GM12891 (cell line): ENCODE results near the gene POLD3.
"Not testable (repeated sequence)": the region's sequence is repeated elsewhere in the genome, so short reads cannot be mapped to it uniquely, and the experiment has no call there.

Experiments used
- DNase-seq: peaks from one replicate; pipeline ENCODE4 v3.0.0; 2011; ENCODE audit warnings: low spot score; ENCODE audit not compliant: insufficient read length
- FAIRE-seq: peaks from 2 replicates; lab custom pipeline; 2011; peaks lifted over from hg19 to GRCh38; lab: Jason Lieb, UNC
- PAX5 ChIP-seq: IDR thresholded peaks from 2 replicates; pipeline ENCODE4 v1.6.1; 2011; ENCODE audit warnings: low read length, moderate library complexity, mild to moderate bottlenecking; ENCODE audit not compliant: insufficient read depth, severe bottlenecking
- POLR2A ChIP-seq: IDR thresholded peaks from 2 replicates; pipeline ENCODE4 v1.6.1; 2011; ENCODE audit warnings: low read depth, low read length, control low read depth
- POLR2AphosphoS5 ChIP-seq: IDR thresholded peaks from 2 replicates; pipeline ENCODE4 v1.6.1; 2011; ENCODE audit warnings: low read depth, low read length, control low read depth
- POU2F2 ChIP-seq: IDR thresholded peaks from 2 replicates; pipeline ENCODE4 v1.6.1; 2011; ENCODE audit warnings: low read depth, mild to moderate bottlenecking, control low read depth, low read length, moderate library complexity
- SPI1 ChIP-seq: IDR thresholded peaks from 2 replicates; pipeline ENCODE4 v1.6.1; 2011; ENCODE audit warnings: low read depth, low read length, control low read depth
- TAF1 ChIP-seq: IDR thresholded peaks from 2 replicates; pipeline ENCODE4 v1.6.1; 2011; ENCODE audit warnings: low read depth, low read length, control low read depth

POLD3 gene

DNA sequence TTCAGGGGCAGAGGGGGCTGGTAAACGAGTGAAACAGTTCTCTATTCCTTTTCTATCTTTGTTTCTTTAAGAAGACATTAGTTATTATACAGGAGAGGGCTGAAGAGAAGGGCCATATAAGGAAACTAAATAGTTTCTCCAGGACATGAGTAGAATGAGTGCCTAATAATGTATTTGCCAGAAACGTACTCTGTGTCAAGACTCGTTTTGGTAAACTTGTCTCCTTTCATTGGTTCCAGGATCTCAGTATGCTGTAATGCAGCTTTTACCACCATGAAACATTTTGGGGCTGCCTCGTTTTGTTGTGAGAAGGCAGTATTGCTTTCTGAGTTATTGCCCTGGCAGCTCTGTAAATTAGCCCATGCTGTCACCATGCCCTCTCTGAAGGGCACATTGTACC lies 51.7 kb downstream of the POLD3 start:
- DNase-seq (no peak), FAIRE-seq (no peak)
- TF ChIP-seq SPI1 = no peak
- TF ChIP-seq TAF1 = no peak
- no peak for TF ChIP-seq POLR2AphosphoS5
- TF ChIP-seq POU2F2 = no peak
- TF ChIP-seq POLR2A = no peak
- TF ChIP-seq PAX5 = no peak

DNA sequence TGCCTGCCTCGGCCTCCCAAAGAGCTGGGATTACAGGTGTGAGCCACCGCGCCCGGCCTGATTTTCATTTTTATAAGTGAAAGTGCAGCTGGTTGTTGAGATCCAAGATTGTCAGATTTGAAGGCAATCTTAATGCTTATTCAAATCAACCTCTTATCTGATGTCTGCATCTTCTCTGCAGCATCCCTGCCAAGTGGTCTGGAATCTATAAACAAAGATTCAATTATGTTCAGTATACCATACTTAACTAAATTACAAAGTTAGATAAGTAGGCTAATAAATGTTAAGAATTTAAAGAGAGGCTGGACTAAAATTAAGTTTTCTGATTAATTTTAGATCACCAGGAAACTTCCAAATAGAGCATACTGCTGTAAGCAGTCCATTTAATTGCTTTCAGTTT lies 53.8 kb downstream of the POLD3 start:
- DNase-seq (no peak), FAIRE-seq (no peak)
- no peak for TF ChIP-seq POU2F2
- TF ChIP-seq POLR2A = no peak
- TF ChIP-seq POLR2AphosphoS5 = no peak
- no peak for TF ChIP-seq SPI1
- no peak for TF ChIP-seq TAF1
- no peak for TF ChIP-seq PAX5

DNA sequence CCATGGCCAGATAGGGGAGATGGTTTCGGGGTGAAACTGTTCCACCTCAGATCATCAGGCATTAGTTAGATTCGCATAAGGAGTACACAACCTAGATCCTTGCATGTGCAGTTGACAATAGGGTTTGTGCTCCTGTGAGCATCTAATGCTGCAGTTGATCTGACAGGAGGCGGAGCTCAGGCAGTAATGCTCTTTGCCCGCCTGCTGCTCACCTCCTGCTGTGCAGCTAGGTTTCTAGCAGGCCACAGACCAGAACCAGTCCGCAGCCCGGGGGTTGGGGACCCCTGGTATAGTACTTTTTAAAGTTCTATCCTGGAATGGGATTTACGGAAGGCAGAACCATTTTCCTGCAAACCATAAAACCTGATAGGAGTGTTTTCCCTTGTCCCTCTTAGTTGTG lies 54.6 kb downstream of the POLD3 start:
- FAIRE-seq = no peak
- DNase-seq = no peak
- TF ChIP-seq PAX5 = no peak
- TF ChIP-seq POLR2AphosphoS5 = no peak
- no peak for TF ChIP-seq SPI1
- no peak for TF ChIP-seq TAF1
- no peak for TF ChIP-seq POU2F2

DNA sequence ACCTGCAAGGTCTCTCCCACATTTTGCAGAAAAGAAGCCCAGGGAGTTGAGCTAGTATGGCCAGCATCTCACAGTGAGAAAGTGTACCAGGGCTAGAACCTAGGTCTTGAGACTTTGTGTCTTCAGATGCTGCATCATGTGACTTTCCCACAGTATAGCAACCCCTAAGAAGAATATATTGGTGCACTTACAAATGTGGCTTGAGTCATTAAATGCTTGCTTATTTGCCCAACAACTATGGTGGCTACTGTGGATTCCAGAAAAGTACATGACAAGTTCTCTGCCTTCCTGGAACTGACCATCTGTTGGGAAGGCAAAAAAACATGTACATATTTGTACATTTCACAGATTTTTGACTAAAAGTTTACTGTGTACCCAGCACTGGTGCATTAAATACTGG lies 55.0 kb downstream of the POLD3 start:
- no peak for FAIRE-seq
- DNase-seq = no peak
- TF ChIP-seq POLR2A = no peak
- no peak for TF ChIP-seq SPI1
- no peak for TF ChIP-seq TAF1
- no peak for TF ChIP-seq POU2F2
- no peak for TF ChIP-seq PAX5
- no peak for TF ChIP-seq POLR2AphosphoS5

DNA sequence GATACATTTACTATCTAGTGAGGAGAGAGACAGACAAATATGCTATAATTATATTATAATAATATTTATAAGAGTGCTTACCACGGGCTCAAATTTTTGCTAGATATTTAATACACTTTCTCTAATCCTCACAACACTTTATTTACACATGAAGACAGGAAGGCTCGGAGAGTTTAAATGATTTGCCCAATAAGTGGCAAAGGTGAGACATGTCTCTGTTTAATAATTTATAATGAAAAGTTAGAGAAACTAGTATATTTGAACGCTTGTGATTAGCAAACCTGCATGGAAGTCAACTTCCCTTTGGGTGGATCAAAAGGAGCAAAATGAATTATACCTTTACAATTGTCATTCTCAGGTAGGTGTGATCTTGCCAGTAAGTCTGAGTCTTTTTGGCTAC lies 55.4 kb downstream of the POLD3 start:
- no peak for FAIRE-seq
- no peak for DNase-seq
- TF ChIP-seq PAX5 (no peak), SPI1 (no peak), POLR2AphosphoS5 (no peak), TAF1 (no peak), POU2F2 (no peak), POLR2A (no peak)

DNA sequence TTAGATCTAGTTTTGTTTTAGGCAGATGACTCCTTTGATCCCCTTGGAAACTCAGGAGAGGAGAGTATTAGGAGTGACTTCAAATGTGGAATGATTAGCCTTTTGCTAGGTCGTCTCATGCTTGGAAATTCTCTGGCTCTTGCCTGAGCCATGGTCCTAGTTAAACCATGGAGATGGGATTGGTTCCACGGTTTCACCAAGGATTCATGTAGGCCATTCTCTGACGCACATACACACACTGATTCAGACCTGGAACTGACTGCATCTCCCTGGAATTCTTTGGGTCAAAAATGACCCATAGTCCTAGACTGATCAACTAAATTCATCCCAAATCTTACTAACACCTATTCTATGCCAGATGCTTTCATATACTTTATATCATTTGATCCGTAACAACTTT lies 56.5 kb downstream of the POLD3 start:
- no peak for TF ChIP-seq TAF1
- no peak for TF ChIP-seq POLR2AphosphoS5
- no peak for TF ChIP-seq PAX5
- DNase-seq = no peak
- FAIRE-seq = no peak

DNA sequence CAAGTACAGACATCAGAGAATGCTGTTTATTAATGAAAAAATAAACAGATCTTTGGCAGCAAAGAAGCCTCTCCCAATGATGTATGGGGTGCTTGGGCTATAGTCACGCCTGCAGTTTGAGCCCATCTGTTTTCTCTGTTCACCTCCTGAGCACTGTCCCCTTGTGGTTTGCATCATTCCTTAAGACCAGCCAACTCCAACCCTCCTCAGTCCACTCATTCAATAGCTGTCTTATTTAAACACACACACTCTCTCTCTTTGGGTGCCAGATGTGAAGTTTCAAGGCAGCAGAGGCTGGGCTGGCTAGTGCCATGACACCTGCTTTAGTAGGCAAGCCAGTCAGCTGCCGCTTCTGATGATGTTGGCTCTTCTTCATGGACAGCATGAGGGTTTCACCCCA lies 58.1 kb downstream of the POLD3 start:
- FAIRE-seq (no peak), DNase-seq (no peak)
- no peak for TF ChIP-seq POU2F2
- no peak for TF ChIP-seq PAX5
- TF ChIP-seq POLR2A = no peak
- no peak for TF ChIP-seq SPI1
- TF ChIP-seq POLR2AphosphoS5 = no peak
- no peak for TF ChIP-seq TAF1

DNA sequence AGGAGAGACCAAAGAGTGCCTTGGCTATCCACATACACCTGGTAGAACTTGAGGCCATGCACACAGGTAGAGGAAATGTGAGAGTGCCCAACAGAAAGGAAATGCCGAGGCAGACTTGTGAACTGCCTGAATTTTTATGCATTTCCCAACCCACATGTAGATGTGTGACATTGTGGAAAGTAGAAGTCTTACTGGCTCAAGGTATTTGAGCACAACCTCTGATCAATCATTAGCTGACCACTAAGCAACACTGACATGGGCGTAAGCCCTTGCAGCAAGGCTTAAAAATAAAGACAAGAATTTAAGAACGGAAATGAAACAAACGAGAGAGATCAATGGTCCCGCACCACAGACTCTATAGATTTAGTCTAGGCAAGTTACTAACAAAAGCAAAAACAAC lies 62.6 kb downstream of the POLD3 start:
- DNase-seq (no peak), FAIRE-seq (no peak)
- TF ChIP-seq SPI1 (no peak), POU2F2 (no peak)

DNA sequence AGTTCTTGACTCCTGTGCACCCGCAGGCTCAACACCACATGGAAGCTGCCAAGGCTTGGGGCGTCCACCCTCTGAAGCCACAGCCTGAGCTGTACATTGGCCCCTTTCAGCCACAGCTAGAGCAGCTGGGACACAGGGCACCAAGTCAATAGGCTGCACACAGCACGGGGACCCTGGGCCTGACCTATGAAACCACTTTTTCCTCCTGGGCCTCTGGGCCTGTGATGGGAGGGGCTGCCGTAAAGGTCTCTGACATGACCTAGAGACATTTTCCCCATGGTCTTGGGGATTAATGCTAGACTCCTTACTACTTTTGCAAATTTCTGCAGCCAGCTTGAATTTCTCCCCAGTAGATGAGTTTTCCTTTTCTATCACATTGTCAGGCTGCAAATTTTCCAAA lies 66.7 kb downstream of the POLD3 start:
- DNase-seq, FAIRE-seq: not testable (repeated sequence)

DNA sequence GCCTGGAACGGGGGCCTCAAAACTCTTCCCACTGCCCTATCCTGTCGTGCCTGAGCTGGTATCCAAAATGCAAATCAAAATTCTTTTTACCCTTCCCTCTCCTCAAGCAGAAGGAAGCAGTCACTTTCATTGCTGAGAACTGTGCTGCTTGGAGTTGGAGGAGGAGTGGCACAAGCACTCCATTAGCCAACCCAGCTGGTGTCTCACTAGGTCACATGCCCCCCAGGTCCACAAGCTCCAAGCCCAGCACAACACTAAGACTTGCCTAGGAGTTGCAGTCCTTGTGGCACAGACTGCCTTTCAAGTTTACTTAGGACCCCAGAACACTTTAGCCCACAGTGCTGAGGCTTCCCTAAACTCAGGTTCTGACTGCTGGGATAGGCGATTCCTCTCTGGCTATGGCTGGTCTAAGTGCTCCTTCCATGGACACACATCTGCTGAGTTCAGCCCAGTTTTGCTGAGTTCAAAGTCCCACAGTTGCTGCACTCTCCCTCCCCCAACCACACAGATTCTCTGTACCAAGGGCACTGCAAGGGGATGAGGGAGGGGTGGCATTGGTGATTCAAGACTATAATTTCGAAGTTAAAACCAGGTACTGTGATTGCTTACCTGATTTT lies 70.2 kb downstream of the POLD3 start:
- TF ChIP-seq SPI1 = no peak
- no peak for TF ChIP-seq POU2F2
- no peak for TF ChIP-seq POLR2A
- no peak for FAIRE-seq
- DNase-seq = no peak

DNA sequence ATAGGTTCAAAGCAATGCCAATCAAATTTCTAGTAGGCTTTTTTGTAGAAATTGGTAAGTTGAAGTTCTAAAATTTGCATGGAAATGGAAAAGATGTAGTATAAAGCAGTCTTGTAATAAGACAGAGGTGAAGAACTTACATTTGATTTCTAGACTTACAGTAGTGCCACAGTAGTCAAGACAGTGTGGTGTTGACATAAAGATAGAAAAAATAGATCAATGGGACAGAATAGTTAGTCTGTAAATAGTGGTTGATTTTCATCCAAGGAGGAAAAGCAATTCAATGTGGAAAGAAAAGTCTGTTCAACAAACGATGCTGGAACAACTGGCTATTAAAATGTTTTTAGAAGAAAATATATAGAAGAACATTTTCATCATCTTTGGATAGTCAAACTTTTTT lies 70.9 kb downstream of the POLD3 start:
- no peak for FAIRE-seq
- TF ChIP-seq TAF1 = no peak
- TF ChIP-seq POLR2A = no peak
- no peak for TF ChIP-seq POU2F2
- TF ChIP-seq SPI1 = no peak
- no peak for TF ChIP-seq POLR2AphosphoS5
- no peak for DNase-seq
